Stimulated activated naive CD8-positive, alpha-beta T cell treated with anti-CD3 and anti-CD28 coated beads, Interleukin-15, Interleukin-2, amounts not matched to agents 100 U/mL and 50 U/mL, for 24 hours (primary cell): ENCODE results near the gene MAGI1.

Source experiments
- ATAC-seq: fragments of 150-1000 bp; cut with Tn5 transposase; one replicate; pipeline ENCODE4 v1.10.0; 2021
- DNase-seq: peaks from one replicate; pipeline ENCODE4 v3.0.0; 2021

MAGI1 gene

GRCh38 chr3:66012711-66013110 lies 26.0 kb downstream of the MAGI1 start:
- ATAC-seq = no peak
- no peak for DNase-seq

GRCh38 chr3:66010739-66011655 lies 27.7 kb downstream of the MAGI1 start:
- no peak for ATAC-seq
- no peak for DNase-seq

GRCh38 chr3:66010348-66010738 lies 28.4 kb downstream of the MAGI1 start:
- ATAC-seq (no peak), DNase-seq (no peak)

- DNase-seq (no peak), ATAC-seq (no peak)
These were observed 34.5 kb downstream of the MAGI1 start for GRCh38 chr3:66004244-66004643.

GRCh38 chr3:66001626-66002025 lies 37.1 kb downstream of the MAGI1 start:
- ATAC-seq (no peak), DNase-seq (no peak)

GRCh38 chr3:66000506-66000905 lies 38.2 kb downstream of the MAGI1 start:
- no peak for DNase-seq
- no peak for ATAC-seq

GRCh38 chr3:65999606-66000005 lies 39.1 kb downstream of the MAGI1 start:
- DNase-seq = no peak
- no peak for ATAC-seq

- no peak for ATAC-seq
These were observed 42.1 kb downstream of the MAGI1 start for GRCh38 chr3:65996589-65996988.

GRCh38 chr3:65995515-65995914 lies 43.2 kb downstream of the MAGI1 start:
- no peak for ATAC-seq
- no peak for DNase-seq

More at GRCh38 chr3:65996589-65996988, 42.1 kb downstream of the MAGI1 start:
- no peak for DNase-seq

- no peak for ATAC-seq
These were observed 43.7 kb downstream of the MAGI1 start for GRCh38 chr3:65995030-65995429.

GRCh38 chr3:65993134-65993900 lies 45.4 kb downstream of the MAGI1 start:
- ATAC-seq (peak; percentile 73), DNase-seq (no peak)

More at GRCh38 chr3:65995030-65995429, 43.7 kb downstream of the MAGI1 start:
- DNase-seq = no peak

GRCh38 chr3:65992106-65992505 lies 46.6 kb downstream of the MAGI1 start:
- ATAC-seq (peak; percentile 69), DNase-seq (no peak)

GRCh38 chr3:65988411-65989180 lies 50.1 kb downstream of the MAGI1 start:
- no peak for ATAC-seq
- no peak for DNase-seq

- no peak for ATAC-seq
- no peak for DNase-seq
These were observed 52.4 kb downstream of the MAGI1 start for GRCh38 chr3:65986285-65986684.

- ATAC-seq = no peak
These were observed 53.7 kb downstream of the MAGI1 start for GRCh38 chr3:65984975-65985374.

GRCh38 chr3:65983100-65983499 lies 55.6 kb downstream of the MAGI1 start:
- DNase-seq (no peak), ATAC-seq (no peak)

More at GRCh38 chr3:65984975-65985374, 53.7 kb downstream of the MAGI1 start:
- no peak for DNase-seq

GRCh38 chr3:65979731-65980130 lies 59.0 kb downstream of the MAGI1 start:
- no peak for ATAC-seq

GRCh38 chr3:65979162-65979561 lies 59.6 kb downstream of the MAGI1 start:
- no peak for DNase-seq
- no peak for ATAC-seq

More at GRCh38 chr3:65979731-65980130, 59.0 kb downstream of the MAGI1 start:
- DNase-seq = no peak

- no peak for DNase-seq
- ATAC-seq = no peak
These were observed 60.6 kb downstream of the MAGI1 start for GRCh38 chr3:65978116-65978515.

- ATAC-seq = no peak
- no peak for DNase-seq
These were observed 63.7 kb downstream of the MAGI1 start for GRCh38 chr3:65975032-65975431.

GRCh38 chr3:65974509-65974908 lies 64.2 kb downstream of the MAGI1 start:
- ATAC-seq (no peak), DNase-seq (no peak)

GRCh38 chr3:65972765-65973164 lies 66.0 kb downstream of the MAGI1 start:
- no peak for DNase-seq
- no peak for ATAC-seq
